H1 (cell line): ENCODE data around the gene ZBP1. TPM values are rescaled to one million over a fixed set of nuclear protein-coding genes. Genes with fewer than 3 reads are reported as not detected.

ENCODE experiments used
- CTCF ChIA-PET: fragments of 300-600 bp; sonication (Branson Sonifier 250); formaldehyde crosslinking; loops from one replicate; lab custom pipeline; 2021; ENCODE audit not compliant: partially characterized antibody; lab: Charles Lee
- POLR2A ChIA-PET: fragments of 300-600 bp; sonication (Branson Sonifier 250); formaldehyde crosslinking; loops from one replicate; lab custom pipeline; 2021; ENCODE audit warnings: inconsistent platforms; ENCODE audit not compliant: partially characterized antibody; lab: Charles Lee
- DNase-seq, 2 experiments: peaks; one replicate each; pipeline versions ENCODE4 v3.0.0 to v3.0.0-alpha.2; 2010 to 2022; ENCODE audit warnings: low spot score in 2 of 2, low read depth in 1 of 2, mixed read lengths in 1 of 2
- FAIRE-seq: peaks from 2 replicates; lab custom pipeline; 2011; peaks lifted over from hg19 to GRCh38; lab: Jason Lieb, UNC
- H2AFZ ChIP-seq: 2 replicates; pipeline ENCODE4 v1.8.1; 2012; ENCODE audit warnings: low read length, inconsistent platforms
- H2AK5ac ChIP-seq: 2 replicates; pipeline ENCODE4 v1.6.1; 2013; ENCODE audit warnings: low read depth, low read length
- H2BK120ac ChIP-seq: replicated peaks from 2 replicates; pipeline ENCODE3; 2013; ENCODE audit warnings: low read depth, low read length, inconsistent platforms
- H2BK12ac ChIP-seq: 2 replicates; pipeline ENCODE4 v1.6.1; 2013; ENCODE audit warnings: low read depth, low read length
- H2BK15ac ChIP-seq: 2 replicates; pipeline ENCODE4 v1.6.1; 2013; ENCODE audit warnings: low read length
- H2BK20ac ChIP-seq: 2 replicates; pipeline ENCODE4 v1.6.1; 2013; ENCODE audit warnings: low read length
- H2BK5ac ChIP-seq: 2 replicates; pipeline ENCODE4 v1.6.1; 2013; ENCODE audit warnings: low read depth, low read length
- H3K14ac ChIP-seq: 2 replicates; pipeline ENCODE4 v1.6.1; 2013; ENCODE audit warnings: inconsistent platforms; ENCODE audit not compliant: insufficient read length
- H3K18ac ChIP-seq: 2 replicates; pipeline ENCODE4 v1.6.1; 2013; ENCODE audit warnings: low read length; ENCODE audit errors: extremely low read depth
- H3K23ac ChIP-seq: 2 replicates; pipeline ENCODE4 v1.6.1; 2013; ENCODE audit warnings: inconsistent platforms; ENCODE audit not compliant: insufficient read length
- H3K23me2 ChIP-seq: 2 replicates; pipeline ENCODE4 v1.6.1; 2013; ENCODE audit warnings: low read depth, low read length
- H3K27ac ChIP-seq: 2 replicates; pipeline ENCODE4 v1.6.1; 2011; ENCODE audit warnings: low read depth, low read length, inconsistent platforms
- H3K27me3 ChIP-seq, 4 experiments: replicated peaks in 1 of 4; 1 replicate in 1 of 4; 2 replicates in 3 of 4; pipeline versions ENCODE4 v1.6.1 to v1.8.1; 2011 to 2013; ENCODE audit warnings: low read length in 3 of 4, mild to moderate bottlenecking in 3 of 4, inconsistent platforms in 2 of 4, mixed read lengths in 2 of 4, moderate library complexity in 1 of 4; ENCODE audit not compliant: control insufficient read depth in 3 of 4, insufficient read depth in 3 of 4; ENCODE audit errors: extremely low read depth in 1 of 4
- H3K36me3 ChIP-seq, 4 experiments: 2 replicates each; pipeline versions ENCODE4 v1.6.1 to v1.8.1; 2011 to 2013; ENCODE audit warnings: mild to moderate bottlenecking in 4 of 4, low read length in 3 of 4, moderate library complexity in 2 of 4, control low read depth in 1 of 4, inconsistent platforms in 1 of 4; ENCODE audit not compliant: insufficient read depth in 4 of 4, control insufficient read depth in 2 of 4
- H3K4ac ChIP-seq: replicated peaks from 2 replicates; pipeline ENCODE3; 2013; ENCODE audit warnings: low read length, low read depth, mixed read lengths, inconsistent platforms; ENCODE audit not compliant: insufficient read length
- H3K4me1 ChIP-seq, 4 experiments: replicated peaks in 1 of 4; 1 replicate in 1 of 4; 2 replicates in 3 of 4; pipeline versions ENCODE4 v1.6.1 to v1.8.1; 2011 to 2013; ENCODE audit warnings: low read length in 3 of 4, inconsistent platforms in 2 of 4, mixed read lengths in 1 of 4; ENCODE audit not compliant: insufficient read depth in 4 of 4, control insufficient read depth in 3 of 4
- H3K4me2 ChIP-seq, 2 experiments: 2 replicates each; pipeline versions ENCODE4 v1.6.1 to v1.8.1; 2011 to 2013; ENCODE audit warnings: low read depth in 2 of 2, low read length in 2 of 2, control low read depth in 1 of 2, inconsistent platforms in 1 of 2, mild to moderate bottlenecking in 1 of 2; ENCODE audit not compliant: insufficient read depth in 1 of 2
- H3K4me3 ChIP-seq, 4 experiments: fragments of 200-600, 300-600 bp in 1 of 4; sonication (generic), shearing (Covaris generic), sonication (Bioruptor Twin) in 1 of 4; 2 replicates each; pipeline versions ENCODE4 v1.5.1 to v1.8.1; 2011 to 2016; ENCODE audit warnings: low read length in 4 of 4, low read depth in 3 of 4, control low read depth in 2 of 4, inconsistent platforms in 2 of 4, mild to moderate bottlenecking in 2 of 4, mixed read lengths in 1 of 4, moderate library complexity in 1 of 4; ENCODE audit not compliant: insufficient read depth in 2 of 4; ENCODE audit errors: extremely low read depth in 1 of 4
- H3K56ac ChIP-seq: replicated peaks from 2 replicates; pipeline ENCODE3; 2013; ENCODE audit warnings: low read depth, mild to moderate bottlenecking, mixed read lengths, low read length, inconsistent platforms; ENCODE audit not compliant: insufficient read length
- H3K79me1 ChIP-seq: 2 replicates; pipeline ENCODE4 v1.6.1; 2013; ENCODE audit warnings: low read depth, low read length, control low read depth
- H3K79me2 ChIP-seq, 2 experiments: 2 replicates each; pipeline versions ENCODE4 v1.6.1 to v1.8.1; 2012 to 2013; ENCODE audit warnings: low read length in 2 of 2, mild to moderate bottlenecking in 2 of 2, inconsistent platforms in 1 of 2; ENCODE audit not compliant: insufficient read depth in 2 of 2, control insufficient read depth in 1 of 2
- H3K9ac ChIP-seq, 4 experiments: replicated peaks in 1 of 4; 1 replicate in 1 of 4; 2 replicates in 3 of 4; pipeline versions ENCODE4 v1.6.1 to v1.8.1; 2011 to 2013; ENCODE audit warnings: low read depth in 3 of 4, low read length in 3 of 4, control low read depth in 2 of 4, mild to moderate bottlenecking in 2 of 4, moderate library complexity in 2 of 4, inconsistent platforms in 1 of 4; ENCODE audit errors: extremely low read depth in 1 of 4
- H3K9me3 ChIP-seq, 2 experiments: 2 replicates each; pipeline versions ENCODE4 v1.6.1 to v1.8.1; 2012 to 2013; ENCODE audit warnings: mild to moderate bottlenecking in 2 of 2, moderate library complexity in 2 of 2, control low read depth in 1 of 2, inconsistent platforms in 1 of 2, low read depth in 1 of 2, low read length in 1 of 2, mixed read lengths in 1 of 2; ENCODE audit not compliant: insufficient read depth in 2 of 2
- H4K20me1 ChIP-seq, 2 experiments: replicated peaks in 1 of 2; 2 replicates each; pipeline versions ENCODE3 to v1.8.1; 2011 to 2013; ENCODE audit warnings: inconsistent platforms in 2 of 2, low read length in 2 of 2, mild to moderate bottlenecking in 1 of 2; ENCODE audit not compliant: insufficient read depth in 2 of 2, control insufficient read depth in 1 of 2
- H4K5ac ChIP-seq: 2 replicates; pipeline ENCODE4 v1.6.1; 2013; ENCODE audit warnings: low read length, low read depth, mixed read lengths, inconsistent platforms; ENCODE audit not compliant: insufficient read length
- H4K8ac ChIP-seq: 2 replicates; pipeline ENCODE4 v1.8.0; 2013; ENCODE audit warnings: mild to moderate bottlenecking, moderate library complexity, low read length, inconsistent platforms; ENCODE audit not compliant: insufficient read depth; ENCODE audit errors: extremely low read depth
- H4K91ac ChIP-seq: replicated peaks from 2 replicates; pipeline ENCODE3; 2013; ENCODE audit warnings: low read length, mixed read lengths, inconsistent platforms; ENCODE audit not compliant: insufficient read length
- RXRA ChIP-seq: IDR thresholded peaks from 2 replicates; pipeline ENCODE4 v1.6.1; 2011; ENCODE audit warnings: low read depth, mild to moderate bottlenecking, low read length, moderate library complexity; ENCODE audit not compliant: insufficient read depth
- WGBS, 2 experiments: shearing (Covaris generic) in 1 of 2; methylation state at CpG; one replicate each; pipeline versions ENCODE4 v1.1.6 to v1.1.7; 2013 to 2015; ENCODE audit warnings: low lambda C conversion rate in 2 of 2, mixed read lengths in 2 of 2, inconsistent platforms in 1 of 2, low coverage in 1 of 2, missing lambda C conversion rate in 1 of 2; ENCODE audit not compliant: insufficient replicate concordance in 2 of 2, insufficient coverage in 1 of 2, insufficient read length in 1 of 2; ENCODE audit errors: extremely low coverage in 1 of 2, missing lambda C conversion rate in 1 of 2; 5-methylcytosine and 5-hydroxymethylcytosine counted together
- polyA plus RNA-seq, 7 experiments: library from polyadenylated mRNA; depleted of rRNA in 3 of 7; stranded (reverse) in 5 of 7; unstranded in 2 of 7; fragments of >200 nt in 5 of 7; fragments of 200-250 nt in 2 of 7; gene quantifications; 1 replicate in 5 of 7; 2 replicates in 1 of 7; 4 replicates in 1 of 7; pipeline versions ENCODE4 v1.2.1 to v1.2.3, GENCODE V29; 2011 to 2013; ENCODE audit warnings: missing spikeins in 2 of 7, mixed read lengths in 2 of 7
- total RNA-seq: library from RNA; stranded (reverse); fragmentation: NEBNext Ultra II Directional; extraction: Animal tissue kit (Norgen Biotek cat#: 25700); gene quantifications from 2 replicates; pipeline ENCODE4 v1.2.1, GENCODE V29; 2021

The ZBP1 gene
- total and polyA plus RNA-seq, 2 of the 8 experiments (the other 6 are each of a cell fraction or from before 2014, with no cell fraction given) = not detected

DNA sequence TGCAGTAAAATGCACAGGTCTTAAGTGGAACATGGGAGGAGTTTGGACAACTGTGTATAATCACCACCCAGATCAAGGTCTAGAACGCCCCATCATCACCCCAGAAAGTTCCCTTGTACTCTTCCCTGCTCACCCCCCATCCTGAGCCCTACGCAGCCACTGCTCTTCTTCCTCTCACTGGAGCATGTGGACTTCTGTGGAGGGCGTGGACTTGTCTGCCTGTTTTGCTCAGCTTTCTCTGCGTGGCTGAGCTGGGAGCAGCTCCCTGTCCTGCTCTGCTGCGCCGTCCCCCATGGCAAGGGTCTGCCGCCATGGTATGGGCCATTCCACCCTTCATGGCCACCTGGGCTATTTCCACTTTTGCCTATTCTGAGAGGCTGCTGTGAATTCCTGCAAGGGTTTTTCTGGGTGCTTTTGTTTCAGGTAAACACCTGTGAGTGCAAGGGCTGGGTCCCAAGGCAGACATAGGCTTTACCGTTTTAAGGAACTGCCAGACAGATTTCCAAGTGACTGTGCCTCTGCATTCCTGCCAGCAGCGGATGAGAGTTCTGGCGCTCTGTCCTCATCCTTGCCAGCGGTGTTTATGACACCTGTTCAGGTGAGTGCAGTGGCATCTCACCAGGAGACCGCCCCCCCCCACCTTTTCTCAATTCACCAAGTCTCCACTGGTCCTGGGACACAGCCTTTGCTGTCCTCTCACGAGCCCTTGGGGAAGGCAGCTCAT, 39.6 kb downstream of the ZBP1 start:
- POLR2A ChIA-PET = no interaction called here
- Histone ChIP-seq H3K4me1 (no peaks in the 10 kb centered on the region; a peak in 1 of 7 replicates), H3K36me3 (no peaks in the 10 kb centered on the region), H3K14ac (no peak overlapping the region), H2AFZ (no peak overlapping the region), H3K27me3 (peaks cover 0 to 2% (median 0%) of the 10 kb centered on the region in 4 experiments; a peak in 2 of 7 replicates), H4K5ac (no peak overlapping the region), H2BK15ac (no peak overlapping the region), H3K56ac (no peak overlapping the region), H4K91ac (no peak overlapping the region), H2BK20ac (no peak overlapping the region), H4K8ac (no peak overlapping the region), H2BK12ac (peak overlapping the region; percentile 43; the same call in 1 of the 2 replicates), H3K9me3 (no peaks in the 10 kb centered on the region), H3K79me1 (no peaks in the 10 kb centered on the region), H4K20me1 (no peaks in the 10 kb centered on the region), H3K18ac (no peak overlapping the region), H3K4ac (no peak overlapping the region), H3K4me2 (no peak overlapping the region), H3K23me2 (peaks cover 1% of the 10 kb centered on the region; the same call in 1 of the 2 replicates), H2BK120ac (no peak overlapping the region), H3K4me3 (no peak overlapping the region), H3K79me2 (no peaks in the 10 kb centered on the region), H3K9ac (no peak overlapping the region), H3K27ac (no peak overlapping the region), H2BK5ac (no peak overlapping the region), H2AK5ac (no peak overlapping the region), H3K23ac (no peak overlapping the region)
- TF ChIP-seq RXRA = no peak
- FAIRE-seq (no peak), DNase-seq (no peak)
- WGBS, 2 experiments = 91% methylated on average over 13 of the region's 13 CpGs; no CpG with 5 or more reads in 1 of the 2 experiments
- CTCF ChIA-PET = interaction anchor here (1.0 to 5.6 kb wide), 10 partner anchors 8 to 82 kb away, joined by 3 to 55 read pairs (median 5); no protein-coding TSS in a partner anchor
